Naive thymus-derived CD4-positive, alpha-beta T cell (primary cell): Measurements from ENCODE around the gene RNU4-1. TPM values are rescaled to one million over a fixed set of nuclear protein-coding genes. Genes with fewer than 3 reads are reported as not detected.
"Not testable (repeated sequence)": the region's sequence is repeated elsewhere in the genome, so short reads cannot be mapped to it uniquely, and the experiment has no call there.

Experiments
- ATAC-seq: fragments of 150-1000 bp; cut with Tn5 transposase; 2 replicates; pipeline ENCODE4 v1.10.0; 2021; ENCODE audit warnings: mild to moderate bottlenecking, moderate library complexity
- CTCF ChIA-PET: fragments of 350-600 bp; sonication (Branson Sonifier 250); formaldehyde crosslinking; loops from one replicate; lab custom pipeline; 2021; ENCODE audit warnings: antibody characterized with exemption; lab: Charles Lee
- POLR2A ChIA-PET: fragments of 350-600 bp; sonication (Branson Sonifier 250); formaldehyde crosslinking; loops from one replicate; lab custom pipeline; 2021; ENCODE audit warnings: antibody characterized with exemption, inconsistent platforms; lab: Charles Lee
- DNase-seq, 9 donors: peaks; one replicate each; pipeline versions ENCODE4 v3.0.0 to v3.0.0-alpha.2; 2020 to 2022; ENCODE audit warnings: mixed read lengths in 1 of 9
- H3K27ac ChIP-seq: one replicate; pipeline ENCODE4 v1.7.0; 2013; ENCODE audit warnings: mild to moderate bottlenecking, low read depth, low read length, moderate library complexity
- H3K27me3 ChIP-seq, 2 donors: one replicate each; pipeline ENCODE4 v1.7.0; 2013; ENCODE audit warnings: low read length in 2 of 2, mild to moderate bottlenecking in 2 of 2, moderate library complexity in 2 of 2; ENCODE audit not compliant: control insufficient read depth in 2 of 2, insufficient read depth in 2 of 2
- H3K36me3 ChIP-seq, 3 experiments: 1 replicate in 2 of 3; 2 replicates in 1 of 3; pipeline ENCODE4 v1.7.0; 2013; ENCODE audit warnings: low read length in 3 of 3, mild to moderate bottlenecking in 3 of 3, moderate library complexity in 1 of 3; ENCODE audit not compliant: insufficient read depth in 3 of 3, control insufficient read depth in 2 of 3
- H3K4me1 ChIP-seq, 2 donors: one replicate each; pipeline ENCODE4 v1.7.0; 2013; ENCODE audit warnings: low read length in 2 of 2, mild to moderate bottlenecking in 2 of 2, moderate library complexity in 1 of 2; ENCODE audit not compliant: control insufficient read depth in 2 of 2, insufficient read depth in 2 of 2
- H3K4me3 ChIP-seq: 2 replicates; pipeline ENCODE4 v1.7.0; 2013; ENCODE audit warnings: mild to moderate bottlenecking, low read length
- H3K9me3 ChIP-seq, 3 experiments: 1 replicate in 2 of 3; 2 replicates in 1 of 3; pipeline ENCODE4 v1.7.0; 2013; ENCODE audit warnings: low read length in 3 of 3; ENCODE audit not compliant: control insufficient read depth in 2 of 3
- H3K27ac Mint-ChIP-seq, 9 donors: one replicate each; pipeline ENCODE4 v1.8.0; 2020 to 2022; ENCODE audit warnings: mixed read lengths in 9 of 9, mild to moderate bottlenecking in 8 of 9, moderate library complexity in 5 of 9, inconsistent platforms in 2 of 9
- H3K27me3 Mint-ChIP-seq, 5 donors: one replicate each; pipeline ENCODE4 v1.8.0; 2021 to 2022; ENCODE audit warnings: mixed read lengths in 5 of 5, mild to moderate bottlenecking in 1 of 5
- H3K36me3 Mint-ChIP-seq, 5 donors: one replicate each; pipeline ENCODE4 v1.8.0; 2020 to 2022; ENCODE audit warnings: mixed read lengths in 5 of 5, mild to moderate bottlenecking in 3 of 5, inconsistent platforms in 1 of 5
- H3K4me1 Mint-ChIP-seq, 7 donors: one replicate each; pipeline ENCODE4 v1.8.0; 2020 to 2022; ENCODE audit warnings: mixed read lengths in 7 of 7, mild to moderate bottlenecking in 3 of 7, inconsistent platforms in 1 of 7
- H3K4me3 Mint-ChIP-seq, 10 donors: one replicate each; pipeline ENCODE4 v1.8.0; 2020 to 2022; ENCODE audit warnings: mild to moderate bottlenecking in 10 of 10, mixed read lengths in 10 of 10, moderate library complexity in 6 of 10, inconsistent platforms in 2 of 10
- H3K9me3 Mint-ChIP-seq, 11 donors: one replicate each; pipeline ENCODE4 v1.8.0; 2020 to 2022; ENCODE audit warnings: mixed read lengths in 11 of 11, mild to moderate bottlenecking in 4 of 11, inconsistent platforms in 1 of 11, moderate library complexity in 1 of 11
- intact Hi-C, 2 donors: fragments of 100-400 bp; cut with micrococcal nuclease; formaldehyde crosslinking; loops; one replicate each; pipeline ENCODE4 v1.15.1; 2023
- polyA plus RNA-seq, 2 donors: library from polyadenylated mRNA; unstranded; fragments of 300-500 nt; fragmentation: Illumina TruSeq; gene quantifications; one replicate each; pipeline ENCODE4 v1.2.3, GENCODE V29; 2021
- total RNA-seq, 6 experiments: library from RNA in 5 of 6; stranded (reverse) in 5 of 6; gene quantifications; 1 replicate in 5 of 6; 2 replicates in 1 of 6; pipeline ENCODE4 v1.2.3 and lab custom pipeline; 2021 to 2026

Gene RNU4-1
- total and polyA plus RNA-seq, 7 experiments from 2014 or later: 319 to 3,107 (median 1,510) TPM; not detected in 2

GRCh38 chr12:120249266-120249874, 43.7 kb downstream of the RNU4-1 start:
- Histone ChIP-seq H3K27ac (peak overlapping the region; percentile 55), H3K36me3 (peaks cover 0 to 2% (median 0%) of the 10 kb centered on the region in 3 experiments), H3K4me3 (peak overlapping the region; percentile 46), H3K9me3 (no peaks in the 10 kb centered on the region), H3K27me3 (no peaks in the 10 kb centered on the region), H3K4me1 (peaks cover 66 to 74% of the 10 kb centered on the region in 2 donors)
- POLR2A ChIA-PET: interaction anchor here (0.6 to 15.4 kb wide), 9 partner anchors 8 to 287 kb away, joined by 3 to 235 read pairs (median 37); partner anchors contain the start of genes PXN, RNU4-1, RNU4-2 and RPLP0
- intact Hi-C loops: loop anchor here in 1 of 2 donors (2.0 kb wide), 1 partner anchor 15 kb away; the partner anchor contains the start of gene PXN
- CTCF ChIA-PET: interaction anchor here (2.2 to 10.8 kb wide), 5 partner anchors 11 to 28 kb away, joined by 7 to 124 read pairs (median 17); partner anchors contain the start of gene PXN
- DNase-seq (no peak), ATAC-seq (no peak)
- Mint-ChIP-seq H3K9me3 (peaks cover 0 to 3% (median 0%) of the 10 kb centered on the region in 11 donors), H3K27me3 (no peaks in the 10 kb centered on the region), H3K4me1 (peaks cover 64 to 90% (median 78%) of the 10 kb centered on the region in 7 donors), H3K4me3 (peak overlapping the region; percentile 74 to 86 (median 84)), H3K27ac (peak overlapping the region; percentile 73 to 99 (median 96)), H3K36me3 (peaks cover 0 to 53% (median 6%) of the 10 kb centered on the region in 5 donors)

GRCh38 chr12:120247621-120248030, 45.4 kb downstream of the RNU4-1 start:
- peaks cover 57 to 64% of the 10 kb centered on the region in 2 donors for H3K4me1 ChIP-seq

GRCh38 chr12:120247183-120247582, 45.9 kb downstream of the RNU4-1 start:
- Histone ChIP-seq H3K36me3 (peaks cover 0 to 2% (median 2%) of the 10 kb centered on the region in 3 experiments), H3K27me3 (no peaks in the 10 kb centered on the region), H3K4me1 (peaks cover 56 to 62% of the 10 kb centered on the region in 2 donors), H3K4me3 (no peak overlapping the region), H3K27ac (peak overlapping the region; percentile 16), H3K9me3 (no peaks in the 10 kb centered on the region)
- Mint-ChIP-seq H3K4me3 (peak overlapping the region; percentile 28 to 85 (median 64)), H3K9me3 (peaks cover 0 to 3% (median 0%) of the 10 kb centered on the region in 11 donors), H3K4me1 (peaks cover 55 to 88% (median 75%) of the 10 kb centered on the region in 7 donors), H3K27ac (peak overlapping the region; percentile 60 to 99 (median 88)), H3K27me3 (no peaks in the 10 kb centered on the region), H3K36me3 (peaks cover 0 to 39% (median 10%) of the 10 kb centered on the region in 5 donors)
- no peak for DNase-seq
- CTCF ChIA-PET: interaction anchor here (0.6 to 10.8 kb wide), 6 partner anchors 9 to 269 kb away, joined by 3 to 124 read pairs (median 6); partner anchors contain the start of gene PXN
- intact Hi-C loops: no loop called here
- POLR2A ChIA-PET: interaction anchor here (0.6 to 15.4 kb wide), 7 partner anchors 10 to 45 kb away, joined by 3 to 235 read pairs (median 37); partner anchors contain the start of genes PXN, RNU4-1 and RNU4-2
- no peak for ATAC-seq

More at GRCh38 chr12:120247621-120248030, 45.4 kb downstream of the RNU4-1 start:
- Mint-ChIP-seq H3K36me3 (peaks cover 0 to 43% (median 10%) of the 10 kb centered on the region in 5 donors), H3K4me1 (peaks cover 60 to 88% (median 75%) of the 10 kb centered on the region in 7 donors), H3K4me3 (peak overlapping the region; percentile 28 to 85 (median 64)), H3K9me3 (peaks cover 0 to 3% (median 0%) of the 10 kb centered on the region in 11 donors), H3K27ac (peak overlapping the region; percentile 60 to 99 (median 88)), H3K27me3 (no peaks in the 10 kb centered on the region)
- DNase-seq (no peak), ATAC-seq (no peak)
- CTCF ChIA-PET: interaction anchor here (0.6 to 10.8 kb wide), 7 partner anchors 9 to 269 kb away, joined by 3 to 124 read pairs (median 4); partner anchors contain the start of genes PXN and SIRT4
- H3K9me3 ChIP-seq: no peaks in the 10 kb centered on the region
- H3K27me3 ChIP-seq: no peaks in the 10 kb centered on the region
- H3K4me3 ChIP-seq: no peak overlapping the region
- H3K27ac ChIP-seq: peak overlapping the region; percentile 60
- peaks cover 0 to 2% (median 0%) of the 10 kb centered on the region in 3 experiments for H3K36me3 ChIP-seq
- POLR2A ChIA-PET: interaction anchor here (0.6 to 15.4 kb wide), 8 partner anchors 7 to 46 kb away, joined by 3 to 235 read pairs (median 50); partner anchors contain the start of genes PXN, RNU4-1, RNU4-2 and RPLP0
- intact Hi-C loops: loop anchor here in 1 of 2 donors (2.0 kb wide), 1 partner anchor 17 kb away; the partner anchor contains the start of gene PXN

GRCh38 chr12:120246705-120247104, 46.3 kb downstream of the RNU4-1 start:
- H3K27me3 Mint-ChIP-seq, H3K27me3 ChIP-seq, intact Hi-C loops, H3K4me3 ChIP-seq, H3K9me3 ChIP-seq, DNase-seq, H3K36me3 ChIP-seq, H3K27ac ChIP-seq, H3K9me3 Mint-ChIP-seq, ATAC-seq: not testable (repeated sequence)
- CTCF ChIA-PET: interaction anchor here (1.6 to 10.8 kb wide), 2 partner anchors 17 to 19 kb away, joined by 9 to 124 read pairs; partner anchors contain the start of gene PXN
- Mint-ChIP-seq H3K27ac (peak overlapping the region in 4 of 9 donors; percentile 60 to 99 (median 88)), H3K4me1 (peaks cover 54 to 88% (median 74%) of the 10 kb centered on the region in 7 donors), H3K36me3 (peaks cover 0 to 37% (median 10%) of the 10 kb centered on the region in 5 donors), H3K4me3 (peak overlapping the region in 2 of 10 donors; percentile 58 to 85)
- peaks cover 57 to 63% of the 10 kb centered on the region in 2 donors for H3K4me1 ChIP-seq
- POLR2A ChIA-PET: interaction anchor here (1.0 to 15.4 kb wide), 4 partner anchors 10 to 45 kb away, joined by 3 to 235 read pairs (median 134); partner anchors contain the start of genes PXN, RNU4-1 and RNU4-2

Other genes with a start within 250 kb of the RNU4-1 start
- gene RAB35, start 176.5 kb downstream of the RNU4-1 start, total RNA-seq: 10 to 100 TPM; 45.8 to 77.3 (median 59.3) TPM
- gene RAB35, start 176.5 kb downstream of the RNU4-1 start, polyA plus RNA-seq: 10 to 100 TPM; 14.5 to 21.0 TPM
- 100 to 1,000 TPM in 4 of 5 experiments, 10 to 100 TPM in 1; 90.6 to 142 (median 132) TPM for gene GCN1, start 98.5 kb downstream of the RNU4-1 start, total RNA-seq
- gene GCN1, start 98.5 kb downstream of the RNU4-1 start, polyA plus RNA-seq: 10 to 100 TPM; 20.3 to 36.4 TPM
- 1,000 to 10,000 TPM; 1,375 to 2,107 (median 1,573) TPM for gene RPLP0, start 92.1 kb downstream of the RNU4-1 start, total RNA-seq
- 1,000 to 10,000 TPM; 1,871 to 2,384 TPM for gene RPLP0, start 92.1 kb downstream of the RNU4-1 start, polyA plus RNA-seq
- 100 to 1,000 TPM; 103 to 202 (median 158) TPM for gene PXN, start 27.5 kb downstream of the RNU4-1 start, total RNA-seq
- gene PXN, start 27.5 kb downstream of the RNU4-1 start, polyA plus RNA-seq: 100 to 1,000 TPM in 1 of 2 donors, 10 to 100 TPM in 1; 84.3 to 114 TPM
- over 10,000 TPM in 2 of 5 experiments, 1,000 to 10,000 TPM in 3; 3,296 to 19,276 (median 7,985) TPM for gene RNU4-2, start 1.3 kb downstream of the RNU4-1 start, total RNA-seq
- gene RNU4-2, start 1.3 kb downstream of the RNU4-1 start, polyA plus RNA-seq: not detected
- 1 to 10 TPM; 1.6 to 6.0 (median 4.0) TPM for gene SIRT4, start 9.1 kb upstream of the RNU4-1 start, total RNA-seq
- gene SIRT4, start 9.1 kb upstream of the RNU4-1 start, polyA plus RNA-seq: 1 to 10 TPM; 3.1 TPM
- gene PLA2G1B, start 34.5 kb upstream of the RNU4-1 start, total RNA-seq: 1 to 10 TPM in 1 of 5 experiments, not detected in 4; 1.5 TPM
- gene PLA2G1B, start 34.5 kb upstream of the RNU4-1 start, polyA plus RNA-seq: under 1 TPM in 1 of 2 donors, not detected in 1; 0.92 TPM
- gene MSI1, start 75.9 kb upstream of the RNU4-1 start, total RNA-seq: not detected
- gene MSI1, start 75.9 kb upstream of the RNU4-1 start, polyA plus RNA-seq: not detected
- gene COX6A1, start 144.9 kb upstream of the RNU4-1 start, total RNA-seq: 100 to 1,000 TPM; 118 to 270 (median 130) TPM
- 100 to 1,000 TPM; 648 to 782 TPM for gene COX6A1, start 144.9 kb upstream of the RNU4-1 start, polyA plus RNA-seq
- 10 to 100 TPM; 15.9 to 38.0 (median 19.6) TPM for gene TRIAP1, start 153.1 kb upstream of the RNU4-1 start, total RNA-seq
- 10 to 100 TPM; 47.9 to 55.1 TPM for gene TRIAP1, start 153.1 kb upstream of the RNU4-1 start, polyA plus RNA-seq
- 10 to 100 TPM; 21.8 to 30.6 (median 26.9) TPM for gene GATC, start 153.2 kb upstream of the RNU4-1 start, total RNA-seq
- gene GATC, start 153.2 kb upstream of the RNU4-1 start, polyA plus RNA-seq: 10 to 100 TPM; 14.4 to 19.7 TPM
- 100 to 1,000 TPM; 136 to 191 (median 145) TPM for gene SRSF9, start 176.5 kb upstream of the RNU4-1 start, total RNA-seq
- gene SRSF9, start 176.5 kb upstream of the RNU4-1 start, polyA plus RNA-seq: 100 to 1,000 TPM; 148 to 152 TPM
- gene DYNLL1, start 202.9 kb upstream of the RNU4-1 start, total RNA-seq: 100 to 1,000 TPM in 1 of 5 experiments, 10 to 100 TPM in 4; 35.0 to 301 (median 72.7) TPM
- gene DYNLL1, start 202.9 kb upstream of the RNU4-1 start, polyA plus RNA-seq: 100 to 1,000 TPM; 197 to 243 TPM
- gene COQ5, start 235.9 kb upstream of the RNU4-1 start, total RNA-seq: 10 to 100 TPM; 11.3 to 26.1 (median 23.5) TPM
- gene COQ5, start 235.9 kb upstream of the RNU4-1 start, polyA plus RNA-seq: 10 to 100 TPM; 36.7 to 49.0 TPM
- gene RNF10, start 241.1 kb upstream of the RNU4-1 start, total RNA-seq: 100 to 1,000 TPM; 171 to 361 (median 205) TPM
- gene RNF10, start 241.1 kb upstream of the RNU4-1 start, polyA plus RNA-seq: 100 to 1,000 TPM in 1 of 2 donors, 10 to 100 TPM in 1; 95.1 to 155 TPM